DMS 273 (cell line): Measurements from ENCODE around the gene SIDT2.

Experiments used
- DNase-seq: peaks from one replicate; lab custom pipeline; 2025; ENCODE audit not compliant: unreplicated experiment; lab: John Stamatoyannopoulos, UW

SIDT2 gene

DNA sequence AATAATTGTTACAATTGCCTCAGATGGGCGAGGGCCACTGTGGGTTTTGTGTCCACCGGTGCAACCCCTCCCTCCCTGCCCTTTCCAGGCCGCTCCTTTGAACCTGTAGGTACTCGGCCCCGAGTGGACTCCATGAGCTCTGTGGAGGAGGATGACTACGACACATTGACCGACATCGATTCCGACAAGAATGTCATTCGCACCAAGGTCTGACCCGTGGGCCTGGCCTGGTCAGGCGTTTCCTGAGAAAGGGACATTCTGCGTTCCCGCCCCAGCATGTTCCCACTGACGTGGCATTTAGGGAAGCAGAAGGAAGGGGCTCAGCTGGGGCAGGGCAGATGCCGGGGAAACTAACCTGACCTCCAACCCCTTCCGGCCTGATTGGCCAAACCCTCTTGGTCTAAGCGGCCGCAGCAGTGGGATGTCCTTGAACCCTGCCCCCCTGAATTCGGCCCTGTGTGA lies 10.1 kb downstream of the SIDT2 start:
- no peak for DNase-seq

DNA sequence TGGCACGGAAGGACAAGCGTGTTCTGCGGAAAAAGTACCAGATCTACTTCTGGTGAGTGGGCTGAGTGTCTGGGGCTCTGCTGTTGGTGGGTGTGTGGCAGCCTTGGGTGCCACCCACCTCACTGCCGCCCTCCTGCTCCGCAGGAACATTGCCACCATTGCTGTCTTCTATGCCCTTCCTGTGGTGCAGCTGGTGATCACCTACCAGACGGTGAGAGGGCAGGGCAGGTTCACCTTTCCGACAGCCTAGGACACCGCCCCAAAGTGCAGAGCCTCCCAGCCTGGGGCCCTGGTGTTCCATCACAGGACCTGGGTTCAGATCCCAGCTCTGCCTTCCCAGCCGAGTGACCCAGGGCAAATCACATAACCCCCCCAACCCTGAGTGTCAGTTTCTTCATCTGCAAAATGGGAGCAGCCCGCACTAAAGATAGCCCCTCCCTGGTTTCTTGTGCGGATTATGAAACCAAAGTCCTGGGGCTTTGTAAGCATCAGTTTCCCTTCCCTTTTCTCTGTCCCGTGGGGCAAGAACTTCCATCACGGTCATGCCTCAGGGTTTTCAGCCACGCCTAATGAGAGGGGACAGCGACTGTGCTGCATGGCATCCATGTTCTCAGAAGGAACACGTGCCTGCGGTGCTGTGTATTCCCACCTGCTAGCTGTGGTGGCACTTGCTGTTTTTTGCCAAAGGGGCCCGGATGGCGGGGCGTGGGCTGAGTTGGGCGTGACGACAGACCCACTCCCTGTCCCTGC lies 10.8 kb downstream of the SIDT2 start:
- no peak for DNase-seq

DNA sequence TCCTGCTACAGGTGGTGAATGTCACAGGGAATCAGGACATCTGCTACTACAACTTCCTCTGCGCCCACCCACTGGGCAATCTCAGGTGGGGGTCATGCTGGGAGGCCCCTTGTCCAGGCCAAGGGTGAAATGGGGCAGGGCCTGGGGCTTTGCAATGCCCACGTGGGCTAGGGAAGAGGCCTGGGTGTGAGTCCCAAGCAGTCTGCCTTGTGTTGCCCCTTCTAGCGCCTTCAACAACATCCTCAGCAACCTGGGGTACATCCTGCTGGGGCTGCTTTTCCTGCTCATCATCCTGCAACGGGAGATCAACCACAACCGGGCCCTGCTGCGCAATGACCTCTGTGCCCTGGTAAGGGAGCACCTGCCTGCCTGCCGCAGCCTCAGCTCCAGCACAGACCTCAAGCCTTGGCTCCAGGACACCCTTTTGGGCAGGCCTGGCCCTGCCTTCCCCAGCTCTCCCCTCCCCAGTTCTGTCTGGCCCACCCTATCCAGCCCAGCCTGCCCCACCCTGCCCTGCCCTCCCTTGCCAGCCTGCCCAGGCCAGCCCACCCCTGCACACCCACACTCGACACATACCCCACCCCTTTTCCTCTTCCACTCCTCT lies 11.5 kb downstream of the SIDT2 start:
- DNase-seq: no peak

DNA sequence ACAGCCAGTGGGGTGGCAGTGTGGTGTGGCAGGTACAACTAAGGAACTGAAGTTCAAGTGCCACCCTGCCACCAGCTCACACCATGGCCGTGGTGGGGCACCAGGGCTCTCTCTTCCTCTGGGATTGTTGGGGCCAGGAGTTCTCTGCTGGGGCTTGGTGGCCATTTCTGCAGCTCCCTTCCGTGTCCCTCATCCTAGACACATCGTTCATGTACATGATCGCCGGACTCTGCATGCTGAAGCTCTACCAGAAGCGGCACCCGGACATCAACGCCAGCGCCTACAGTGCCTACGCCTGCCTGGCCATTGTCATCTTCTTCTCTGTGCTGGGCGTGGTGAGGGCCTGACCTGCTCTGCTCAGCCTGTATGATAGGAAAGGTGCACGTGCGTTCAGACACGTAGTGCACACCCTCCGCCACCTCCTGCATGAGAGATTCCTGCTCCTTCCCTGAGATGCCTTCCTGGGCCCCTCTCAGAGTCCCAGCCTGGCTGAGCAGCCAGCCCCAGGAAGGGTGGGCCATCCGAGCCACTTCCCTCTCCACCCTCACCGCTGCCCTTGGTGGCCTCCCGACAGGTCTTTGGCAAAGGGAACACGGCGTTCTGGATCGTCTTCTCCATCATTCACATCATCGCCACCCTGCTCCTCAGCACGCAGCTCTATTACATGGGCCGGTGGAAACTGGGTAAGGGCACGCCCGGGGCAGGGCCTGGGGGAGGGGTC lies 13.3 kb downstream of the SIDT2 start:
- DNase-seq: no peak

DNA sequence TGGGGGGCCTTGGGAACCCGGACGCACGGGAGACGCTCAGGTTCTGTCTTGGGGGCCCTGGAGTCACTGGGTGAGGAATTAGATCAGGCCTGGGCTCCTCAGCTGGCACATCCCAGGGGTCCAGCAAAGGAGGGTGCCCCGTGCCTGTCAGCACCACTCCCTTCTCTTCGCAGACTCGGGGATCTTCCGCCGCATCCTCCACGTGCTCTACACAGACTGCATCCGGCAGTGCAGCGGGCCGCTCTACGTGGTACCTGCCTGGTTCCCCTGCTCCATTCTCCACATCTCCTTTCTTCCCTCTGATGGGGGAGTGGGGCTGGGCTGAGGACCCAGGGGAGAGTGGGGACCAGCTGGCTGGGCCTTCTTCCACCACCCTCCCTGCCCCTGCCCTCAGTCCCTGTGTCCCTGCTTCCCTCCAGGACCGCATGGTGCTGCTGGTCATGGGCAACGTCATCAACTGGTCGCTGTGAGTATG lies 13.9 kb downstream of the SIDT2 start:
- no peak for DNase-seq

DNA sequence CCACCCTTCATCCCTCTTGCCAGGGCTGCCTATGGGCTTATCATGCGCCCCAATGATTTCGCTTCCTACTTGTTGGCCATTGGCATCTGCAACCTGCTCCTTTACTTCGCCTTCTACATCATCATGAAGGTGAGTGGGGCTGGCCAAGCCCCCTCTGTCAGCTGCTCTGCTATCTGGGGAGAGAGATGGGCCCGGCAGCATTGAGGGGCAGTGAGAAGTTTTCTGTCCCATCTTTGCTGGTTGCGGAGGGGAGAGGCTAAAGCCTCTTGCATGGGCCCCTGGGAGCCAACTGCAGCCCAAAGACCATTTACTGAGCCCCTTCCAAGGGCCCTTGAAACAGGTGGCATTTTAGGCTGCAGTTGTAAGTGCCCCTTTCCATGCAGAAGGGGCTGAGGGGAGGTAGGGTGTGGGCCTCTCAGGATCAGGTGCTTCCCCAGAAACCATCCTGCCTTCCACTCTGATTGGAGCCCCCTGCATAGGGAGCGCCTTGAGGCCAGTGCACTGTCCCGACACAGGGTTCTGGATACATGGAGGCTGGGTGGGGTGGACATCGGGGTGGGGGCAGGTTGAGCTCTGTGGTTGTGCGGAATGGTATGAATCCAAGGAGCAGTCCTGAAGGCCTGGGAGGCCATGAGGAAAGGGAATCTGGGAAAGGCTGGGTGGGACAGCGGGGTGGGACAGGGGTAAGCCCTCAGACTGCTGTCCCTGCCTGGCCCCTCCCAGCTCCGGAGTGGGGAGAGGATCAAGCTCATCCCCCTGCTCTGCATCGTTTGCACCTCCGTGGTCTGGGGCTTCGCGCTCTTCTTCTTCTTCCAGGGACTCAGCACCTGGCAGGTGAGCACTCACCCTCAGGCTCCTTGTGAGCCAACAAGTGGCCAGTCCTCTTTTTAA lies 14.8 kb downstream of the SIDT2 start:
- DNase-seq: no peak

DNA sequence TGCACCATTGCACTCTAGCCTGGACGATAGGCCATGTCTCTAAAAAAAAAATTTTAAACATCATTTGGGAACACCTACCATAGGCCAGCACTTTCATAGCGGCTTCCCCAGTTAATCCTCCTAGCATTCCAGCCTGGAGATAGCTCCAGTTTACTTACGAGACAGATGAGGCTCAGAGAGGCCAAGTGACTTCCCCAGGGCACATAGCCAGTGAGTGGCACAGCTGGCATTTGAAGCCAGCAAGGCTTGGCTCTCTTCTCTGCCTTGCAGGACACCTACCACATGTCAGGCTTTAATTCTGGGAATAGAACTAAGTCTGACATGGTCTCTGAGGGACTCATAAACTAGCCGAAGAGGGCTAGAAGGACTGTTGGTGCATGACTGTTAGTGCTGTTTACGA lies 15.7 kb downstream of the SIDT2 start:
- DNase-seq: no peak

DNA sequence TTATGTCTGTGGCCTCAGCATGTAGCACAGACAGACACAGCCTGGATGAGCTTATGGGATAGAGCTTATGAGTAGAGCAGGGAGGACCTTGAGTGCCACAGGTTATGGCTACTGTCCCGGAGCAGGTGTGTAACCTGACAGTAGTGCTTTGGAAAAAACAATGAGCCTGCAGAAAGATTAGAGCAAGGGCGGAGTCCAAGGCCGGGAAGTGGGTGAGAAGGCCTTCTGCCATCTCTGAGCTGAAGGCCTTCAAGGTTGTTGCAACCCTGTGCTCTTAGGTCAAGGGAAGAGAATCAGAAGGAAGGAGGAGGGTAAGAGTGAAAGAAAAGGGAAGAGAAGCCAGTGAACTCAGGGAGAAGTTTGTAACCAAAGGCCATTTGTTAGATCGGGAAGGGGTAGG lies 16.7 kb downstream of the SIDT2 start:
- DNase-seq: no peak

DNA sequence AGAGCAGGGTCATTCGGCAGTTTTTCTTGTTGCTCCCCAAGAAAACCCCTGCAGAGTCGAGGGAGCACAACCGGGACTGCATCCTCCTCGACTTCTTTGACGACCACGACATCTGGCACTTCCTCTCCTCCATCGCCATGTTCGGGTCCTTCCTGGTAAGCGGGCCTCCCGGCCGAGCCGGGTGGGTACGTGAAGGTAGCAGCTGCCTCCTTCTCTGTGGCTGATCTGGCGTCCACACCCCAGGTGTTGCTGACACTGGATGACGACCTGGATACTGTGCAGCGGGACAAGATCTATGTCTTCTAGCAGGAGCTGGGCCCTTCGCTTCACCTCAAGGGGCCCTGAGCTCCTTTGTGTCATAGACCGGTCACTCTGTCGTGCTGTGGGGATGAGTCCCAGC lies 17.2 kb downstream of the SIDT2 start:
- DNase-seq: no peak

DNA sequence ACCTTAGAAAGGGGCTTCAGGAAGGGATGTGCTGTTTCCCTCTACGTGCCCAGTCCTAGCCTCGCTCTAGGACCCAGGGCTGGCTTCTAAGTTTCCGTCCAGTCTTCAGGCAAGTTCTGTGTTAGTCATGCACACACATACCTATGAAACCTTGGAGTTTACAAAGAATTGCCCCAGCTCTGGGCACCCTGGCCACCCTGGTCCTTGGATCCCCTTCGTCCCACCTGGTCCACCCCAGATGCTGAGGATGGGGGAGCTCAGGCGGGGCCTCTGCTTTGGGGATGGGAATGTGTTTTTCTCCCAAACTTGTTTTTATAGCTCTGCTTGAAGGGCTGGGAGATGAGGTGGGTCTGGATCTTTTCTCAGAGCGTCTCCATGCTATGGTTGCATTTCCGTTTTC lies 18.5 kb downstream of the SIDT2 start:
- DNase-seq: no peak

DNA sequence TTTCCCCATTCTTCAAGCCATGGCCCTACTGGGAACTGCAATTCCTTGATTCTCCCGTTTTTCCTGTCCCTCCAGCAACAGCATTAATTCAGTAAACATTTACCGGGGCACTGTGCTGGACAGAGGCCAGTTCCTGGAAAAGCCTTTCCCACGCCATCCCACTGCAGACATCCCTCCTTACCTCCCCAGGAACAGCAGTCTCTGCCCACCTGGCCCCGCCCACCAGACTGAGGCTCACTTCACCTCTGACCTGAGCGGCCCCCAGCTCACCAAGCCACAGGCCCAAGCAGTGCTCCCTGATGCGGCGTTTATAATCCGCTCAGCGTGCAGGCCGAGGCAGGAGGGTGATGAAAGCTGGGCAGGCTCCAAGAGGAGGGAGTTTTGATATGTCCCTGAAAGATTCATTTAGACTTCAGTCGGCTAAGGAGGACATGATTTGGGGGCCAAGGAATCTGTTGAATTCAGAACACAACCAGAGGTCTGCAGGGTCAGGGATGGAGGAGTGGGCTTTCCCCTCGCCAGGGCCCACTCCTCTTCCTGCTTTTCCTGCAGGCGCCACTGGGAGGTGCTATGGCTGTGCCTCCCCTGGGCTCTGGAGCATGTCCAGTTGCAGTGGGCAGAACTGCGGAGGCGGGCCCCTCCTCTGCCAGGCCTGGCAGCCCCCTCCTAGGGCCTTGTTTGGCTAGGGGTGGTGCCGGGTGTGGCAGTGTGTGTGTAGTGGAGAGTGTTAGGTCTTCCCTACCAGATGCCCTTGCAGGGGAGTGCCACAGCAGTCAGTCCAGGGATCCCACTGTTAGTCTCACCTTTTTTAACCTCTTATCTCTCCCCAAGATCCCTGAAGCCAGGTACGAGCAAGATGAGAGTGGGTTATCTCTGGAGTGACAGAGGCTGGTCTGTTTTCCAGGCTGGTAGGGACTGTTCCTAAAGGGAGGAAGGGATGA lies 19.2 kb downstream of the SIDT2 start:
- peak; percentile 21 for DNase-seq

DNA sequence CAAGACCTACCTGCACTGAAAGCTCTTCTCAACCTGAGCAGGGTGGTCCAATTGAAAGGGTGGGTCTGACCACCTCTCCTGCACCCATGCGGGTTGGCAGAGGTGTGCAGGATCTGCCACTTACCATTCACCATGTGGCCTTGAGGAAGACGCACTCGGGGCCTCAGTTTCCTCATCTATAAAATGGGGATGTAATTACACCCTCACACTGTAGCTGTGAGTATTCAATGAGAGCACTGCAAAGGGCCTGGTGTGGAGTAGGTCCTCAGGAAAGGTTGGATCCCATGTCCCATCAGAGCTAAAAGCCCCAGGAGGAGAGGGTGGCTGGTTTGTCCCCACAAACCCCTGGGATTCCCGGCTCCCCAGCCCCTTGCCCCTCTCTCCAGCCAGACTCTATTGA lies 20.1 kb downstream of the SIDT2 start:
- DNase-seq: no peak

DNA sequence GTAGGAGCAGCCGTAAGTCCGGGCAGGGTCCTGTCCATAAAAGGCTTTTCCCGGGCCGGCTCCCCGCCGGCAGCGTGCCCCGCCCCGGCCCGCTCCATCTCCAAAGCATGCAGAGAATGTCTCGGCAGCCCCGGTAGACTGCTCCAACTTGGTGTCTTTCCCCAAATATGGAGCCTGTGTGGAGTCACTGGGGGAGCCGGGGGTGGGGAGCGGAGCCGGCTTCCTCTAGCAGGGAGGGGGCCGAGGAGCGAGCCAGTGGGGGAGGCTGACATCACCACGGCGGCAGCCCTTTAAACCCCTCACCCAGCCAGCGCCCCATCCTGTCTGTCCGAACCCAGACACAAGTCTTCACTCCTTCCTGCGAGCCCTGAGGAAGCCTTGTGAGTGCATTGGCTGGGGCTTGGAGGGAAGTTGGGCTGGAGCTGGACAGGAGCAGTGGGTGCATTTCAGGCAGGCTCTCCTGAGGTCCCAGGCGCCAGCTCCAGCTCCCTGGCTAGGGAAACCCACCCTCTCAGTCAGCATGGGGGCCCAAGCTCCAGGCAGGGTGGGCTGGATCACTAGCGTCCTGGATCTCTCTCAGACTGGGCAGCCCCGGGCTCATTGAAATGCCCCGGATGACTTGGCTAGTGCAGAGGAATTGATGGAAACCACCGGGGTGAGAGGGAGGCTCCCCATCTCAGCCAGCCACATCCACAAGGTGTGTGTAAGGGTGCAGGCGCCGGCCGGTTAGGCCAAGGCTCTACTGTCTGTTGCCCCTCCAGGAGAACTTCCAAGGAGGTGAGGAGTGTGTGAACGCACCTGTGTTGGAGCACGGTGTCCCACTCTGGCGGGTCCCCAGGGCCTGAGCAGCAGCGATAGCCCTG lies 20.7 kb downstream of the SIDT2 start, which contains the start of gene TAGLN:
TAGLN (plus strand) TSS at position 318 of the 863 bp plus-strand sequence. CDS start 3,644 bp downstream, outside the sequence.
- DNase-seq: peak; percentile 29

DNA sequence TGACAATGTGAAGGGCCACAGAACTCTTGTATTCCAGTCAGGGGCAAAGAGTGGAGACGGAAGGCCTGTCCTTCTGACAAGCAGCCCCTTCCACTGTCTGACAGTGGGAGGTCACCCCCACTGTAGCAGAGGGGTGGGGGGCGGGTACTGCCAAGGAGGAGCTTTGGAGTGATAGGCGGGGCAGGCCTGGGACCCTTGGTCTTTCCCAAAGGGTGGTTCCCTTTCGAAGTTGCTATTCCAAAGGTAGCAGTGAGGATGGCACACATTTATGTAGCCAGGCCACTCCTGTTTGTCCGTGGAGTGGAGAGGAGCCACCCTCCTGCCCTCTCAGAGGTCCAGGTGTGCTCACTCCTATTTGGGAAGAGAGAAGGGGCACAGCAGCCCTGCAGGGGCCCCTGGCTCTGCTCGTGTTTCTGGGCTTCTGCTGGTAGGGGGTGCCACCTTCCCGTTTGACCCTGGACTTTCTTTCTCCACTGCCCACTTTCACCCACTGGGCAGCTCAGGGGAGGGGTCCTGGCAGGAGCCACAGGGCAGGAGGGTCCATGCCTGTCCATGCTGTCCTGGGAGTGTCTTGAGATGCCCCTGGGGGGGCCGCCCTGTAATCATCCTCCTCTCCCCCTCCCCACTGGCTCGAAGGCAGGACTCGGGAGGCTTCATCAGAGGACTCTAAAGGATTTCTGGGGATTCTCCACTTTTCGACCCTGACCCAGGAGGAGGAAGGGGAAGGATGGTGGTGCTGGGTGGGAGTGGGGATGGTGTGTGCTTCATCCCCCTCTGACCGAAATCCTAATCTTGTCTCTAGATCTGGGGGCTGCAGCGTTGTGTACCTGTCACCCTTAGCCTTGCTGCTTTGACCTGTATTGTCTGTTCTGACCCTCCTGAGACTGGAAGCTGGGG lies 21.6 kb downstream of the SIDT2 start:
- DNase-seq: no peak

DNA sequence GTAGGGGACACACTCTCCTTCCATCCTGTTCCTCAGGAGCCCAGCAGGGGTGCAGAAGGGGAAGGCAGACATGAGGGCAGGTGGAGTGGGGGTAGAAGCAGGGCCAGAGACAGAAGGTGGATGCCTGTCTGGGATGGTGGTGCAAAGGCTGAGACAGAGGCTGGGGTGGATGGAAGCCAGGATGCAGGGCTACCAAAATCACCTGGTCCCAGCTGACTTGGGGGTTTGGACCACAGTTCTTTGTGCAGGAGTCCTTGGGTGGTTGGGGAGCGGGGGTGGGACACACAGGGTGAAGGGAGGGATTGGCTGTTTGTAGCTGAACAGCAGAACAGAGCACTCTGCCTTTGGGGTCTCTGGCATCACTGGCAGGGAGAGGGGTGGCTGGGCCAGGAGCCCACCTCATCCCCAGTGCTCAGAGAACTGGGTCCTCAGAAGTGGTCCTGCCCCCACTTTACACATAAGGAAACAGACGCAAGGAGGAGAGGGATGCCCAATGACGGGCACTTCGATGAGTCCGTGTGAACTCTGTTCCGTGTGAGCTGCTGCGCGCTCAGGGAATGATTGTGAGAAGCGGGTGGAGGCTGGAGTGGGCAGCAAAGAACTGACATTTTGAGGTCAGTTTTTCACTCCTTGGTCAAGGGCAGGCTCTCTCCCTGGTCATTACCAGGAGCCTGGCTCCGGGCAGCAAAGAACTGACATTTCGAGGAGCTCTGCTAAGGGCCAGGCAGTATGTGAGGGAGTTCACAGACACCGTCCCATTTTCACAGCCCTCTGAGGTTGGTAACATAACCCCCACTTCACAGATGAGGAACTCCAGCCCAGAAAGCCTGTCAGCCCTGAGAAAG lies 22.5 kb downstream of the SIDT2 start:
- DNase-seq: peak; percentile 15

DNA sequence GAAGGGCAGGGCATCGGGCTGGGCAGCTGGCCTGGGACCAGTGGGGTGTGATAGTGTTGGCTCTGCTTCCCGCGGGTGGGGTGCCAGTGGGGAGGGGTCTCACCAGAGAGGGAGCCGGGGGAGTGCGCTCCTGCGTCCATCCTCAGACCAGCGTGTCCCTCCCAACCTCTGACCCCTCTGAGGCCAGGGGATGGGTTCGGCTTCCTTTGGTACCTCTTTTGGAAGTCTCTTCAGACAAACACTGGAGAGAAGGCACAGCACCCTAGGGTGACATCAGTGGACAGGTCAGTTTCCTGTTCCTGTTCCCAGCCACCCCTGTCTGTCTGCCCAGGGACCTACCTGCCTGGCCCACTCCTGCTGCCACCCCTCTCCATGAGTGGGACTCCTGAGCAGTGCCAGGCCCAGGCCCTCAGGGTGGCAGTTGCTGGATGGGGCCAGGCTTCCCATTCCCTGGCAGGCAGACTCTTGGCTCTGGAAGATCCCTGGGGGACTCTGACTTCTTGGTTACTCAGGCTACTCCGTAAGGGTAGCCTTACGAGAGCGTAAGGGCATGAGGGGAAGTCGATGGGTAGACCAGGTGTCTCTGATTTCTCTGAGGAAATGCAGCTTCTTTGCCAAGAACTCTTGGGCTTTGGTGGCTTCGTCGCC lies 23.2 kb downstream of the SIDT2 start:
- DNase-seq: peak; percentile 9
